Cardiac fibroblast (primary cell): ENCODE measurements around the gene EVC.
"Not testable (repeated sequence)": the region's sequence is repeated elsewhere in the genome, so short reads cannot be mapped to it uniquely, and the experiment has no call there.

Experiments used
- DNase-seq, 2 donors: peaks; one replicate each; pipeline versions ENCODE4 v3.0.0 to v3.0.0-alpha.2; 2010; ENCODE audit warnings: low read depth in 2 of 2
- H3K4me3 ChIP-seq, 2 donors: replicated peaks in 1 of 2; 1 replicate in 1 of 2; 2 replicates in 1 of 2; pipeline ENCODE4 v1.5.1; 2011; ENCODE audit warnings: low read depth in 2 of 2, low read length in 2 of 2, mild to moderate bottlenecking in 2 of 2, moderate library complexity in 1 of 2
- TF ChIP-seq, protein P1 (sequence below): IDR thresholded peaks from one replicate; pipeline ENCODE4 v1.5.1; 2011; ENCODE audit warnings: low read depth, mild to moderate bottlenecking, low read length, inconsistent platforms

The EVC gene

GRCh38 chr4:5826437-5827107 is 115.6 kb downstream of the EVC start:
- DNase-seq: no peak

DNA sequence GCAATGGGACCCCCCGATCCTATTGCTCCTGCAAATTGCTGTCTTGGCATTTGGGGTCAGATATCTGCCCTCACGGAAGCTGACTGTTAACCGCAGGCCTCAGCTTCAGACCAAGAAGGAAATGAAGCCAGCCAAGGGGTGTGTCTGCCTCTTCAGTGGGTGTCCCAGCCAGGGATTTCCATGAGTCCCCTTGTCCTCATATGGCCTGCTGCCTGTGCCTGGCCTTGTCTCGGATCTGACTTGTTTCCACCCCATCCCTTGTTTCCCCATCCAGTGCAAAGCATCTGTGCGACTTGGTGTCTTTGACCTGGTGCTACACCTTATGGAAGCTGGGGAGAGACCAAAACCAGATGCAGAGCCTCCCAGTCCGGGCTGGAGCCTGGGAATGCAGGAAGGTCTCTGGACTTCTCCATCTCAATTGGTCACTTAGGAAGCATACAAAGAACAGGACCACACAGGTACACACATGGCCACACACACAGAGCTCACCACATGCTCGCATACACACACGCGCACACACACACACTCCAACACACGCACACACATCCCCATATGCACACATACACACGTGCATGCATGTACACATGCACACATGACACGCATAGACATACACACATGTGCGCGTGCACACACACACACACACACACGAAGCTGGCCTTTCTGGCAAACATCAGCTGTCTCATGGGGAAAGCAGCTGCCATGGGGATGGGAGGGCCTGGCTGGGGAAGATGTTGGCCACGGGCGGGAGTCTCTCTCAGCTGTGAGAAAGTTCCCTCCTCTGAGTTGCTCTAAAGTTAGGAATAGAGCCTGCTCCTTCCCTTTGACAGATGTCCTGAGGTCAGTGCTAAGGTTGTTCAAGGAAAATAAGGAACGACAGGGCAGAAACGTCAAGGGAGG is 116.4 kb downstream of the EVC start:
- H3K4me3 ChIP-seq: no peak overlapping the region
- peak; percentile 65 to 74 for DNase-seq
- TF ChIP-seq, protein P1, sequence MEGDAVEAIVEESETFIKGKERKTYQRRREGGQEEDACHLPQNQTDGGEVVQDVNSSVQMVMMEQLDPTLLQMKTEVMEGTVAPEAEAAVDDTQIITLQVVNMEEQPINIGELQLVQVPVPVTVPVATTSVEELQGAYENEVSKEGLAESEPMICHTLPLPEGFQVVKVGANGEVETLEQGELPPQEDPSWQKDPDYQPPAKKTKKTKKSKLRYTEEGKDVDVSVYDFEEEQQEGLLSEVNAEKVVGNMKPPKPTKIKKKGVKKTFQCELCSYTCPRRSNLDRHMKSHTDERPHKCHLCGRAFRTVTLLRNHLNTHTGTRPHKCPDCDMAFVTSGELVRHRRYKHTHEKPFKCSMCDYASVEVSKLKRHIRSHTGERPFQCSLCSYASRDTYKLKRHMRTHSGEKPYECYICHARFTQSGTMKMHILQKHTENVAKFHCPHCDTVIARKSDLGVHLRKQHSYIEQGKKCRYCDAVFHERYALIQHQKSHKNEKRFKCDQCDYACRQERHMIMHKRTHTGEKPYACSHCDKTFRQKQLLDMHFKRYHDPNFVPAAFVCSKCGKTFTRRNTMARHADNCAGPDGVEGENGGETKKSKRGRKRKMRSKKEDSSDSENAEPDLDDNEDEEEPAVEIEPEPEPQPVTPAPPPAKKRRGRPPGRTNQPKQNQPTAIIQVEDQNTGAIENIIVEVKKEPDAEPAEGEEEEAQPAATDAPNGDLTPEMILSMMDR: no peak

More at GRCh38 chr4:5826437-5827107, 115.6 kb downstream of the EVC start:
- no peak overlapping the region for H3K4me3 ChIP-seq
- TF ChIP-seq, protein P1: no peak

GRCh38 chr4:5828005-5828391 is 117.0 kb downstream of the EVC start:
- no peak overlapping the region for H3K4me3 ChIP-seq
- TF ChIP-seq, protein P1: no peak
- DNase-seq: no peak

GRCh38 chr4:5836943-5837342 is 125.9 kb downstream of the EVC start:
- no peak for DNase-seq
- H3K4me3 ChIP-seq: no peak overlapping the region
- TF ChIP-seq, protein P1: no peak

DNA sequence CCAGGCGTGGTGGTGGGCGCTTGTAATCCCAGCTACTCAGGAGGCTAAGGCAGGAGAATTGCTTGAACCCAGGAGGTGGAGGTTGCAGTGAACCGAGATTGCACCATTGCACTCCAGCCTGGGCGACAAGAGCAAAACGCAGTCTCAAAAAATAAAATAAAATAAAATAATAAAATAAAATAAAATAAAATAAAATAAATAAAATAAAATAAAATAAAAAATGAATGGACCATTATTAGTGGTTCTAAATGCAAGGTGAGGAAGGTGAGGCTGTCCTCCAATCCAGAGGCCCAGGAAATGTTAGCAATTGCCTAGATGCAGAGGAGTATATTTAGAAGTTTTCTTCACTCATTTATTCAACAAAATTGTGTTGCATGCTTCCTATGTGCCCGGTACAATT is 126.5 kb downstream of the EVC start:
- not testable (repeated sequence) for H3K4me3 ChIP-seq, DNase-seq

- no peak for DNase-seq
- TF ChIP-seq, protein P1: no peak
- no peak overlapping the region for H3K4me3 ChIP-seq
Observed at GRCh38 chr4:5839332-5839731, 128.3 kb downstream of the EVC start.
